GM18505 (cell line): Measurements from ENCODE around the gene OR11L1.

ENCODE experiments used
- ATAC-seq: cut with Tn5 transposase; IDR thresholded peaks from one replicate; pipeline ENCODE4 v1.9.1; 2021; ENCODE audit not compliant: unreplicated experiment
- POLR2A ChIP-seq: IDR thresholded peaks from 4 replicates; pipeline ENCODE4 v1.6.1; 2011; ENCODE audit warnings: borderline replicate concordance; ENCODE audit not compliant: insufficient read depth, insufficient read length; ENCODE audit errors: extremely low read depth

OR11L1 gene

DNA sequence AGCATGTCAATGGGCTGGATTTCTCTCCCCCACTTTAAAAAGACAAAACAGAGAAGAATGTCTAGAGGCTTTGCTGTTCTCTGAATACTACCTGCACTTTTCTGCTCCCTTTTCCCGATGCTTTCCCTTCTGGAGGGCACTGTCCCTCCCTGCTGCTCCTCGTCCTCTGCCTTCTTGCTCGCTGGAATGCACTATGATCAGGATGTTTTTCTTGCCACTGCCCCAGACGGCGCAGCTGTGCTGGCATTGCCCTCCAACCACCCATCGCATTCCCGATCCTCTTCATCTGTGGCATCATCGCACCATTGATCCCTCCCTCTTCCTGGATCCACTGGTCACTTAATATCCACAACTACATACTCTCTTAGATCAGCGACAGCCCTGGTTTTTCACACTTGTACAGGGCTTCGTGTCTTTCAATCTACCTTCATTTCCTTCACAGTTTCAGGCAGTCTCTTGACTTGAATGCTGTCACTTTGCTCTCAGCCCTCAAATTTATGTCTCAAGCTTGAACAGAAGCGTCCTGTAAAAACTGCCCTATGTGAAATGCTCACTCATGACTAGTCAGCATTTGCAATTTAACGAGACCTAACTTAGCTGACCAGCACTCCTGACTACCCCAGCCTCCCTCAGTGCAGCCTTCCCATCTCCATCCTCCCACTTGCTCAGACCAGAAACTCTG, 3.5 kb upstream of the OR11L1 start:
- no peak for ATAC-seq
- TF ChIP-seq POLR2A: no peak

DNA sequence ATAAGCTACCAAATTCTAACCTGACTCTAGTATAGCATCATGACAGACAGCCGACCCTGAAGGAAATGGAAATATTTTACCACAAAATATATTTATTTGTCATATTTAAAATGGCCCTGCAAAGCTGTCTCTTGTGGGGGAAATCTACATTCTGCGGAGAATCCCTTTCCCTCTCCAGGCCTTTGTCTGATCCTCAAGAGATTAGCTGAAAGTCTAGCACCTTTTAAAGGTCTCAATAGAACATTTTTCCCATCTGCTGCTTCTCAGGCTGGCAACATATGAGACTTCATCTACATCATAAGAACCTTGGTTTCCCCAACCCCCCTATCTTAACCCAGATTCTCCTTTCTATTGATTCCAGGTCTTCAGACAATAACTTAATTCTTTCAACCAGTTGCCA, 1.7 kb upstream of the OR11L1 start:
- TF ChIP-seq POLR2A: no peak
- ATAC-seq: no peak

DNA sequence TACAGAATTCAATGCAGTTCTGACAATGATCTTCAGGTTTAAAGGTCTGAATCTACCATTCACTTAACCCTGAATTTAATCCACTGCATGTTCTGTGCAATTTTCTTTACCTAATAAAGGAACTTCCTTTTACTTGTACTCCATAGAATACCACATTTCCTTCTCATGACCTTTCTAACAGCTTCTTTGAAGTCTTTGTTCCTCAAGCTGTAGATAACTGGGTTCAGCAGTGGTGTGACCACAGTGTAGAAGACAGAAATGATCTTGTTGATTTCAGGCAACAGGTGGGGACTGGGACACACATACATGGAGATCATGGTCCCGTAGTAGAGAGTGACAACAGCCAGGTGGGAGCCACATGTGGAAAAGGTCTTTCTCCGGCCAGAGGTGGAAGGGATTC, 878 bp downstream of the OR11L1 start:
- no peak for TF ChIP-seq POLR2A
- no peak for ATAC-seq

DNA sequence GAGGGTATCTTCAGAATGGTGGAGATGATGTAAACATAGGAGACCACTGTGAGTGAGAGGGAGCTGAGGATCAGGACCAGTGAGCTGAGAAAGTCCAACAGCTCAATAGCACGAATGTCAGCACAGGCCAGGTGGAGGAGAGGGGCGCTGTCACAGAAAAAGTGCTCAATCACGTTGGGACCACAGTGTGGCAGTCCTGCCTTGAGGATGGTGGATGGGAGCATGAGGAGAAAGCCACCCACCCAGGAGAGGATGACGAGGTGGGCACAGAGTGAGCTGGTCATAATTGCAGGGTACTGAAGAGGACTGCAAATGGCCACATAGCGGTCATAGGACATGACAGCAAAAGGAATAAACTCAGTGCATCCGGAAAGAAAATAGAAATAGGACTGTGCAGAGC, 8.1 kb downstream of the OR11L1 start:
- no peak for ATAC-seq
- no peak for TF ChIP-seq POLR2A

DNA sequence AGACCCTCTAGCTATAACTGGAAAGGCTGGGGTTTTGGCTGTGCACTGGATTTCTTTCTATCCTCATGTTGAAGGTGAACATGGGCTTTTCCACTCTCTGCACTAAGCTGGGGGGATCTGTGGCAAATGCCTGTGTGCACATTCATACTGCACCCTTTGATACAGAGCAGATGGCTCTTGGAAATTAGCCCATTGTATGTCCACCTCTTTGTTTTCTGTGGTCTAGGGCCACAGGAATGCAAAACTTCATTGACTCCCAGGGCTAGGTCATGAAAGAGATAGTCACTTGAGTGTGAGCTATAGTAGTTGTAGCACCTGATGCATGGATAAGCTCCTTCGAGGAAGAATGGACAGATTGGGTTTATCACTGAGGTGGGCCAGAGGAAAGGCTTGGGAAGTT, 12.0 kb downstream of the OR11L1 start:
- ATAC-seq: no peak
- no peak for TF ChIP-seq POLR2A

DNA sequence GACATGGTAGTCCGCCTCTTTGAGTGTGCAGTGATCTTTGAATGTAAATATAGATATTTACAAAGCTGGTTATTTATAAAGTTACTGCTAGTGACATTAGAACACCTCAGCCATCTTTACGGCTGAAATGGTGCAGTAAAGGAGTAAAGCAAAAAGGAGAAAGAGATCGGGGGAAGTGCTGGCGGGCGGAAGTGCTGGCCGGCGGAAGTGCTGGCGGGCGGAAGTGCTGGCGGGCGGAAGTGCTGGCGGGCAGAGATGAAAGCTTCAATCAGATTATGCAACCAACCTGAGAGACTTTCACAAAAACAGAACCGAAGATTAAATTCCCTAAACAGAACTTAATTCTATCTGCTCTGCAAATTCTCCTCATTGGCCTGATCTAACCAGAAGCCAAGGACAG, 16.3 kb downstream of the OR11L1 start:
- no peak for TF ChIP-seq POLR2A
- ATAC-seq: no peak

DNA sequence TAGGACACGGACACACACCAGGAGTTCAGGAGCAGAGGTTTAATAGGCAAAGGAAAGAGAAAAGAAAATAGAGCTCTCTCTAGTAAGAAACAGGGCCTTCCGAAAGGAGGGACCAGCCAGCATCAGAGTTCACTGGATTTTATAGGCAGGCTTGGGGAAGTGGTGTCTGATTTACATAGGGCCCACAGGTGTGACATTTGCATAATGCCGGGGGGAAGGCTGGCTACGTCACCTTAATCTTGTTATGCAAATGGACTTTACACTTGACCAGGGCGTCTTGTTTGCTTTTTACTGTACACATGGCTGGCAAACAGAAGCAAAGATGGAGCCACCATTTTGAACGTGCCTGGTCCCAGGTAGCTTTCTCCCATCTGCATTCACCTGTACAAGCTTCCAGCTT, 17.7 kb downstream of the OR11L1 start, which contains the start of gene OR14A16:
Gene OR14A16, minus strand, starts transcription at position 97 of the 400 bp plus-strand sequence. CDS start 8,390 bp downstream, outside the sequence.
- no peak for ATAC-seq

DNA sequence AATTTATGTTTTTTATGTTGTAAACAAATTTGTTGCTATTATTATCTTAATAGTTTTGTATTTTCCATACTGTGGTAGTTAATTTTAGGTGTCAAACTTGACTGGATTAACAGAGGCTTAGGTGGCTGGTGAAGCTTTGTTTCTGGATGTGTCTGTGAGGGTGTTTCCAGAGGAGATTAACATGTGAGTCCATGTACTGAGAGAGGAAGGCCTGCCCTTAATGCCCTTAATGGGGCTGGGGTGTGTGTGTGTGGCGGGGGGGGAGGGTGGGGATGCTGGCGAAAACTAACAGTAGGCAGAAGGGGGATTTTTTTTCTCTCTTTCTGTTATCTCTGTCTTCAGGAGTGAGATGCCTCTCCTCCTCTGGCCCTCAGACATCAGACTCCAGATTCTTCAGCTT, 19.6 kb downstream of the OR11L1 start:
- no peak for TF ChIP-seq POLR2A
- ATAC-seq: no peak

More for the DNA sequence above, 17.7 kb downstream of the OR11L1 start, which contains the start of gene OR14A16:
- no peak for TF ChIP-seq POLR2A

DNA sequence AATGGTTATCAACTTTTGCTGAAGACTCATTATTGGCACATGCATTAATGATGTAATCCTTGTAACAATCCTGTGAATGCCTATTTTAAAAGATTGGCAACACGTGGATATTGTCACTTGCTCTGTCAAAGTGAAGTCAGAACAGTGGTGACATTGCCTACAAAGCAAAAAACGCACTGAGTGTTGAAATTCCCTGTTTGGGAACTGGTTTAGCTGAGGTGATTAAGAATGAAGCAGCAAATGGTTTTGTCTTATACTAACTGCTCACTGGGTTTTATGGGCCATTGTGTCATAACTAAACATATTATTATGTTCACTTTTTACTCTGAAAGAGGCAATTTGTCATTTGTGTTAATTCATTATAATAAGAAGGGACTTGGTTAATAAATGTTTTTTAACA, 29.1 kb downstream of the OR11L1 start:
- ATAC-seq: no peak

DNA sequence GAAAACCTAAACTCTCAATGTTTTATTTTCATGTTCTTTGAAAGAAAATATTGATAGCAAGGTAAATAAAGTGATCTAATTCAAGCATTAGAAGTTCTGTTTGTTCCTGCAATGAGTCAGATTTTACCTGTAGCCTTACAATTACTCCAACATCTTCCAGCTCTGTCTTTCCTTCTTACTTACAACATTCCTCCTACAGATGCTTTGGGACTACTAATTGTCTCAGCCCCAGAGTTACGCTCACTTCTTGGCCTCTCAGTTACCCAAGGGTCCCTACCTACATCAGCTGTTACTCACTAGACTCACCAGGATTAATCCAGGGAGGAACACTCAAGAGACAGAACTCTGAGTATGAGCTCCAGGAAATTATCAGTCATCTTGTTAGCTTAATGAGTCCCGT, 44.2 kb downstream of the OR11L1 start:
- TF ChIP-seq POLR2A: no peak
- ATAC-seq: no peak

More for the DNA sequence above, 29.1 kb downstream of the OR11L1 start:
- TF ChIP-seq POLR2A: no peak
